Activated CD8-positive, alpha-beta T cell treated with anti-CD3 and anti-CD28 coated beads for 36 hours (primary cell): ENCODE measurements around the gene PCSK5. TPM values are rescaled to one million over a fixed set of nuclear protein-coding genes. Genes with fewer than 3 reads are reported as not detected.

Experiments
- ATAC-seq: fragments of 200-7000 bp; cut with Tn5 transposase; one replicate; pipeline ENCODE4 v1.10.0; 2021; ENCODE audit warnings: mild to moderate bottlenecking, moderate library complexity
- CTCF ChIA-PET: fragments of 350-600 bp; sonication (Branson Sonifier 250); formaldehyde crosslinking; loops from one replicate; lab custom pipeline; 2021; ENCODE audit warnings: antibody characterized with exemption; lab: Charles Lee
- POLR2A ChIA-PET: fragments of 350-600 bp; sonication (Branson Sonifier 250); formaldehyde crosslinking; loops from one replicate; lab custom pipeline; 2021; ENCODE audit warnings: antibody characterized with exemption; lab: Charles Lee
- DNase-seq: peaks from one replicate; pipeline ENCODE4 v3.0.0-alpha.2; 2020
- H3K27ac Mint-ChIP-seq: one replicate; pipeline ENCODE4 v1.8.0; 2021; ENCODE audit warnings: mild to moderate bottlenecking, mixed read lengths
- H3K27me3 Mint-ChIP-seq: one replicate; pipeline ENCODE4 v1.8.0; 2021; ENCODE audit warnings: mixed read lengths
- H3K36me3 Mint-ChIP-seq: one replicate; pipeline ENCODE4 v1.8.0; 2021; ENCODE audit warnings: low read depth, mixed read lengths
- H3K4me1 Mint-ChIP-seq: one replicate; pipeline ENCODE4 v1.8.0; 2021; ENCODE audit warnings: low read depth, mixed read lengths
- H3K4me3 Mint-ChIP-seq: one replicate; pipeline ENCODE4 v1.8.0; 2021; ENCODE audit warnings: mild to moderate bottlenecking, moderate library complexity, mixed read lengths
- H3K9me3 Mint-ChIP-seq: one replicate; pipeline ENCODE4 v1.8.0; 2021; ENCODE audit warnings: mixed read lengths
- intact Hi-C: fragments of 100-400 bp; cut with micrococcal nuclease; formaldehyde crosslinking; loops from one replicate; pipeline ENCODE4 v1.10.0; 2022
- total RNA-seq, 2 experiments: library from RNA; stranded (reverse); gene quantifications; one replicate each; pipeline ENCODE4 v1.2.3, GENCODE V29; 2021
- TF ChIP-seq, protein P1 (sequence below): fragments of 200-600 bp; IDR thresholded peaks from one replicate; pipeline ENCODE4 v1.8.0; 2022; ENCODE audit warnings: antibody characterized with exemption, mild to moderate bottlenecking

PCSK5 gene
- total RNA-seq, 2 experiments from 2014 or later = 4.7 to 5.2 TPM

DNA sequence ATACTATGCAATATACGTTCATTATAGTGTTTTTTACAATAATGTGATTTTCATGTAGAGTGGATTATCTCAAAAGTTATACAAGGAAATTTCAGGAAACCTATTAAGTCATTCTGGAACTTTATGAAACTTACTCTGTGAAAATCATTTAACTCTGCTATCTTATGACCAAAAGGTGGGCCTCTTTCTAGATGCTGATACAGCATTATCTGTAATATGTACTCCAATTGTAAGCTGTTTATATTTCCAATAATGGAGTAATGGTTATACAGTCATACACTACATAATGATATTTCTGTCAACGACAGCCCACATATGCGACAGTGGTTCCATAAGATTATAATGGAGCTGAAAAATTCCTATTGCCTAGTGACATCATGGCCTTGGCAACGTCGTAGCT, 18.8 kb upstream of the PCSK5 start:
- POLR2A ChIA-PET = no interaction called here
- Mint-ChIP-seq H3K27me3 (no peaks in the 10 kb centered on the region), H3K4me3 (no peak overlapping the region), H3K9me3 (no peaks in the 10 kb centered on the region), H3K27ac (no peak overlapping the region), H3K36me3 (no peaks in the 10 kb centered on the region), H3K4me1 (peaks cover 18% of the 10 kb centered on the region)
- ATAC-seq (no peak), DNase-seq (no peak)
- CTCF ChIA-PET = no interaction called here
- intact Hi-C loops = no loop called here
- TF ChIP-seq, protein P1, sequence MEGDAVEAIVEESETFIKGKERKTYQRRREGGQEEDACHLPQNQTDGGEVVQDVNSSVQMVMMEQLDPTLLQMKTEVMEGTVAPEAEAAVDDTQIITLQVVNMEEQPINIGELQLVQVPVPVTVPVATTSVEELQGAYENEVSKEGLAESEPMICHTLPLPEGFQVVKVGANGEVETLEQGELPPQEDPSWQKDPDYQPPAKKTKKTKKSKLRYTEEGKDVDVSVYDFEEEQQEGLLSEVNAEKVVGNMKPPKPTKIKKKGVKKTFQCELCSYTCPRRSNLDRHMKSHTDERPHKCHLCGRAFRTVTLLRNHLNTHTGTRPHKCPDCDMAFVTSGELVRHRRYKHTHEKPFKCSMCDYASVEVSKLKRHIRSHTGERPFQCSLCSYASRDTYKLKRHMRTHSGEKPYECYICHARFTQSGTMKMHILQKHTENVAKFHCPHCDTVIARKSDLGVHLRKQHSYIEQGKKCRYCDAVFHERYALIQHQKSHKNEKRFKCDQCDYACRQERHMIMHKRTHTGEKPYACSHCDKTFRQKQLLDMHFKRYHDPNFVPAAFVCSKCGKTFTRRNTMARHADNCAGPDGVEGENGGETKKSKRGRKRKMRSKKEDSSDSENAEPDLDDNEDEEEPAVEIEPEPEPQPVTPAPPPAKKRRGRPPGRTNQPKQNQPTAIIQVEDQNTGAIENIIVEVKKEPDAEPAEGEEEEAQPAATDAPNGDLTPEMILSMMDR = no peak

DNA sequence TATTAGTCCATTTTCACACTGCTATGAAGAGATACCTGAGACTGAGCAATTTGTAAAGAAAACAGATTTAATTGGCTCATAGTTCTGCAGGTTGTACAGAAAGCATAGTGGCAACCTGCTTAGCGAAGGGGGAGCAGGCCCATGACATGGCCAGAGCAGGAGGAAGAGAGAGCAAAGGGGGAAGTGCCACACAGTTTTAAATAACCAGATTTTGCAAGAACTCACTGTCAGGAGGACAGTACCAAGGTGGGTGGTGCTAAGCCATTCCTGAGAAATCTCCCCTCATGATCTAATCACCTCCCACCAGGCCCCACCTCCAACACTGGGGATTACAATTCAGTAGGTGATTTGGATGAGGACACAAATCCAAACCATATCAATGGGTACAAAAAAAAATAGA, 16.8 kb upstream of the PCSK5 start:
- ChIA-PET CTCF (no interaction called here), POLR2A (no interaction called here)
- DNase-seq (no peak), ATAC-seq (no peak)
- no peaks in the 10 kb centered on the region for H3K27me3 Mint-ChIP-seq
- no peaks in the 10 kb centered on the region for H3K9me3 Mint-ChIP-seq
- H3K4me3 Mint-ChIP-seq = no peak overlapping the region
- no peaks in the 10 kb centered on the region for H3K36me3 Mint-ChIP-seq
- TF ChIP-seq, protein P1 = no peak
- H3K4me1 Mint-ChIP-seq = peaks cover 18% of the 10 kb centered on the region
- H3K27ac Mint-ChIP-seq = no peak overlapping the region
- intact Hi-C loops = no loop called here

DNA sequence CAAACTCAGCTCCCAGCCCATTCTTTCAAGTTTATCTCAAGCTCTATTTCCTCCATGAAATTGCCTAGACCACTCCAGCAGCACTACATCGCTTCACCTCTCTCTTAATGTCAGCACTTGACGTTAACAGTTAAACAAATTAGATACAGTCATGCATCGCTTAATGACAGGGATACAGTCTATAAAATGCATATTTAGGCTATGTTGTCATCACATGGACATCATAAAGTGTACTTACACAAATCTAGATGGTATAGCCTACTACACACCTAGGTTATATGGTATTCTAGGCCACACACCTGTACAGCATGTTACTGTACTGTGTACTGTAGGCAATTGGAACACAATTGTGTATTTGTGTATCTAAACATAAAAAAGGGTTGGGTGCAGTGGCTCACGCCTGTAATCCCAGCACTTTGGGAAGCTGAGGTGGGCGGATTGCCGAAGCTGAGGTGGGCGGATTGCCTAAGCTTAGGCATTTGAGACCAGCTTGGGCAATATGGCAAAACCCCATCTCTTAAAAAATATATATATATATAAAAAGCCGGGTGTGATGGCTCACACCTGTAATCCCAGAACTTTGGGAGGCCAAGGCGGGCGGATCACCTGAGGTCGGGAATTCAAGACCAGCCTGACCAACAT, 13.4 kb upstream of the PCSK5 start:
- H3K27me3 Mint-ChIP-seq = no peaks in the 10 kb centered on the region
- H3K9me3 Mint-ChIP-seq = no peaks in the 10 kb centered on the region
- CTCF ChIA-PET = interaction anchor here (1.2 to 1.6 kb wide), 3 partner anchors 11 to 13 kb away, joined by 3 to 7 read pairs (median 3); no protein-coding TSS in a partner anchor

DNA sequence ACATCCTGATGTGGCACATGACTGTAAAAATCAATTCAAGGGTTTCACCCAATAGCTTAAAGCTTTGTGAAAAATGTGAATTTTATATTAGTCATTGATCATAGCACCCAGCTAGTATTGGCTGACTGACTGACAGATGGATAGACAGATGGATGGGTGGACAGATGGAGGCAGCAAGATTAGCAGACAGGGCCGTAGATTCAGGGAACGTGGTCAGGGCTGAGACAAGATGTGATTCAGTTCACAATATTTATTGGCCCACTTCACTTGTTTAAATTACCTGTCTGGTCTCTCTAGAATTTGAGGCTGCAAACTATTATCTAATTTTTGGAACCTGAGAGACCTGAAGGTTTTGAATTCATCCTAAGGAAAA, 12.0 kb upstream of the PCSK5 start:
- peaks cover under 1% of the 10 kb centered on the region for H3K4me1 Mint-ChIP-seq
- no peak overlapping the region for H3K27ac Mint-ChIP-seq
- H3K4me3 Mint-ChIP-seq = no peak overlapping the region
- no peak for ATAC-seq
- intact Hi-C loops = no loop called here
- H3K27me3 Mint-ChIP-seq = no peaks in the 10 kb centered on the region
- H3K36me3 Mint-ChIP-seq = no peaks in the 10 kb centered on the region
- TF ChIP-seq, protein P1 = no peak
- ChIA-PET POLR2A (no interaction called here), CTCF (interaction anchor here (1.0 to 1.4 kb wide), 3 partner anchors 11 to 14 kb away, joined by 3 read pairs; no protein-coding TSS in a partner anchor)
- no peaks in the 10 kb centered on the region for H3K9me3 Mint-ChIP-seq
- no peak for DNase-seq

More for the DNA sequence above, 13.4 kb upstream of the PCSK5 start:
- Mint-ChIP-seq H3K4me3 (no peak overlapping the region), H3K4me1 (no peaks in the 10 kb centered on the region), H3K27ac (no peak overlapping the region), H3K36me3 (no peaks in the 10 kb centered on the region)
- POLR2A ChIA-PET = no interaction called here
- TF ChIP-seq, protein P1 = no peak
- intact Hi-C loops = no loop called here
- no peak for DNase-seq
- no peak for ATAC-seq

DNA sequence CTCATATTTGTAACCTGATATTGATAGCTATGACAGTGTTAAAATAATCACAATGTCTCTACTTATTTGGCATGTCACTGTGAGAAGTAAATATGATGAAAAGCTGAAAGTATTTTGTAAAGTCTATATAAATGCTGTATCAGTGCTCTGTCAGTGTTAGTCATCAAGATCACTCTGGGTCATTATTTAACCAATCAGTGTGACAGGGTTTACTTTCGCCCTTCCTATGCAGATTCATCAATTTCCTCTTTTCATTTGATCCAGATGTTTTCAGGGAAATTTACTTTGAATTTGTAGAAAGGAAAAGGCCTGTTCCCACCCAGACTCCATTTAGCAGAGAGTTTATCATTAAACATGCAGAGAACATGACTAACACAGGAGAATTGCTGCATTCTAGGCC, 9.9 kb upstream of the PCSK5 start:
- DNase-seq (no peak), ATAC-seq (no peak)
- Mint-ChIP-seq H3K27me3 (no peaks in the 10 kb centered on the region), H3K9me3 (no peaks in the 10 kb centered on the region), H3K4me3 (no peak overlapping the region), H3K4me1 (peaks cover 3% of the 10 kb centered on the region), H3K36me3 (no peaks in the 10 kb centered on the region), H3K27ac (no peak overlapping the region)
- TF ChIP-seq, protein P1 = no peak
- ChIA-PET POLR2A (no interaction called here), CTCF (interaction anchor here (1.5 kb wide), 1 partner anchor 11 kb away, joined by 3 read pairs; no protein-coding TSS in a partner anchor)
- intact Hi-C loops = no loop called here
